NT2/D1 (cell line): ENCODE results near the gene ANKRD34A.

Experiments used
- SUZ12 ChIP-seq: IDR thresholded peaks from 2 replicates; pipeline ENCODE4 v1.6.1; 2011; ENCODE audit not compliant: insufficient read length, insufficient read depth; ENCODE audit errors: extremely low read depth
- YY1 ChIP-seq: IDR thresholded peaks from 2 replicates; pipeline ENCODE4 v1.6.1; 2011; ENCODE audit not compliant: insufficient read length, insufficient read depth
- ZNF274 ChIP-seq: IDR thresholded peaks from 2 replicates; pipeline ENCODE4 v1.6.1; 2011; ENCODE audit warnings: mild to moderate bottlenecking, low read depth, low read length

DNA sequence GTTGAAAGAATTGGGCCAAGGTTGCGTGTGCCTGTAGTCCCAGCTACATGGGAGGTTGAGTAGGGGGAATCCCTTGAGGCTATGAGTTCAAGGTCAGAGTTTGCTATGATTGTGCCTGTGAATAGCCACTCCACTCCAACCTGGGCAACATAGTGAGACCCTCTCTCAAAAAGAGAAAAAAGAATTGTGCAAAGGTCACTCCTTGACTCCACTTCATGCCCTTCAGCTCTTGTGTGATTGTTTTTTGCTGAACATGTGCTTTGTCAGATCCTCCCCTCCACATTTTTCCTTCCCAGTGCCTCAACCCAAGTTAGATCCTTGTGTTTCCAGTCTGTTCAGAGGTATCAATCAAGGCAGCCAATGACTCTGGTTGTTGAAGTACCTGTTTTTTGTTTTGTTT is 23.6 kb upstream of the ANKRD34A start:
- TF ChIP-seq ZNF274 = no peak
- TF ChIP-seq YY1 = no peak
- TF ChIP-seq SUZ12 = no peak
